Activated CD4-positive, alpha-beta T cell treated with anti-CD3 and anti-CD28 coated beads, Interleukin-2, amount 10 ng/mL, durations not matched to agents 7 days and 5 days (primary cell): ENCODE results near the gene NANS. TPM values are rescaled to one million over a fixed set of nuclear protein-coding genes. Genes with fewer than 3 reads are reported as not detected.
"Not testable (repeated sequence)": the region's sequence is repeated elsewhere in the genome, so short reads cannot be mapped to it uniquely, and the experiment has no call there.

Experiments
- CTCF ChIA-PET: fragments of 350-600 bp; sonication (Branson Sonifier 250); formaldehyde crosslinking; loops from one replicate; lab custom pipeline; 2021; ENCODE audit warnings: antibody characterized with exemption; lab: Charles Lee
- POLR2A ChIA-PET: fragments of 350-600 bp; sonication (Branson Sonifier 250); formaldehyde crosslinking; loops from one replicate; lab custom pipeline; 2021; ENCODE audit warnings: antibody characterized with exemption; lab: Charles Lee
- DNase-seq: peaks from one replicate; pipeline ENCODE4 v3.0.0-alpha.2; 2020
- H3K27ac Mint-ChIP-seq: one replicate; pipeline ENCODE4 v1.8.0; 2021; ENCODE audit warnings: mild to moderate bottlenecking, moderate library complexity, mixed read lengths
- H3K27me3 Mint-ChIP-seq: one replicate; pipeline ENCODE4 v1.8.0; 2021; ENCODE audit warnings: mixed read lengths
- H3K36me3 Mint-ChIP-seq: one replicate; pipeline ENCODE4 v1.8.0; 2021; ENCODE audit warnings: low read depth, mixed read lengths
- H3K4me1 Mint-ChIP-seq: one replicate; pipeline ENCODE4 v1.8.0; 2021; ENCODE audit warnings: mixed read lengths
- H3K4me3 Mint-ChIP-seq: one replicate; pipeline ENCODE4 v1.8.0; 2021; ENCODE audit warnings: mild to moderate bottlenecking, moderate library complexity, mixed read lengths
- H3K9me3 Mint-ChIP-seq: one replicate; pipeline ENCODE4 v1.8.0; 2021; ENCODE audit warnings: mixed read lengths
- total RNA-seq, 2 experiments: library from RNA; stranded (reverse); gene quantifications; one replicate each; pipeline ENCODE4 v1.2.3, GENCODE V29; 2021

The NANS gene, protein sequence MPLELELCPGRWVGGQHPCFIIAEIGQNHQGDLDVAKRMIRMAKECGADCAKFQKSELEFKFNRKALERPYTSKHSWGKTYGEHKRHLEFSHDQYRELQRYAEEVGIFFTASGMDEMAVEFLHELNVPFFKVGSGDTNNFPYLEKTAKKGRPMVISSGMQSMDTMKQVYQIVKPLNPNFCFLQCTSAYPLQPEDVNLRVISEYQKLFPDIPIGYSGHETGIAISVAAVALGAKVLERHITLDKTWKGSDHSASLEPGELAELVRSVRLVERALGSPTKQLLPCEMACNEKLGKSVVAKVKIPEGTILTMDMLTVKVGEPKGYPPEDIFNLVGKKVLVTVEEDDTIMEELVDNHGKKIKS
- total RNA-seq: 10 to 100 TPM; 37.2 to 38.3 TPM

DNA sequence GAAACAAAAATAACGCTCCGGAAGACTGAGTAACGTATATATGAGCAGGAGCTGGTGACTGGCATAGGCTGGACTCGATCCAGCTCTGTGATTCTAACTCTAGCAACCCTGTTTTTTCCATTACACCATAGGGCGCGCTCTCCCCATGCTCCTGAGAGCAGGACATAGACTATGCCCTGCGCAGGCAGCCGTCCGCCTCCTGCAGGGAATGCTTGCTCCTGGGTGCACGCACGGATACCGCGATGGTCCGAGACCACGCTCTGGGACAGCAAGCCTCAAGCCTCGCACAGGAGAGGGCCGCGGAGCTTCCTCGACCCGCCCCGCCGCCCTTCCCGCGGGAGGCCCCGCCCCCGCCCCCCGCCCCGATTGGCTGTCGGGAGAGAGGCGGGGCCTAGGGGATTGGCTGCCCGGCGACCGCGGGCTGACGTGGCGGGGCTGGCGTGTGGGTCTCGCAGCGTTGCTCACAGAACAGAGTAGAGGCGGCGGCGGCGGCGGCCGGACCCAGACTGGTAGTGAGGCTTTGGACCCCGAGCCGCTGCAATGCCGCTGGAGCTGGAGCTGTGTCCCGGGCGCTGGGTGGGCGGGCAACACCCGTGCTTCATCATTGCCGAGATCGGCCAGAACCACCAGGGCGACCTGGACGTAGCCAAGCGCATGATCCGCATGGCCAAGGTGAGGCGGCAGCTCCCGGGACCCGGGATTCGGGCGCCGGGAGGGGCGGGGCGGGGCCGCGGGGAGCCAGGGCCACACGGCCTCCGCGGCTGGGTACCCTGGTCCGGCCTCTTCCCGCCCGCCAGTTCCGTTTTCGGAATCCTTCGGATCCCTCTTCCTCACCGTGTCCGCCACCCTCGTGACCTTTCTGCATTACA, at the start of gene NANS:
NANS (plus strand) TSS at position 464 of the 869 bp plus-strand sequence; CDS start at position 541, 77 bp downstream.
- H3K27me3 Mint-ChIP-seq: no peaks in the 10 kb centered on the region
- H3K36me3 Mint-ChIP-seq: peaks cover 18% of the 10 kb centered on the region
- peaks cover 35% of the 10 kb centered on the region for H3K4me1 Mint-ChIP-seq
- CTCF ChIA-PET: interaction anchor here (1.0 to 3.6 kb wide), 5 partner anchors 12 to 134 kb away, joined by 3 to 16 read pairs (median 3); partner anchors contain the start of genes TRIM14 and TRMO
- POLR2A ChIA-PET: interaction anchor here (0.5 kb wide), 1 partner anchor 43 kb away, joined by 5 read pairs; no protein-coding TSS in a partner anchor
- no peaks in the 10 kb centered on the region for H3K9me3 Mint-ChIP-seq
- peak within 1 kb of the TSS; percentile 93 for H3K4me3 Mint-ChIP-seq
- peak; percentile 94 for DNase-seq
- peak within 1 kb of the TSS; percentile 96 for H3K27ac Mint-ChIP-seq

DNA sequence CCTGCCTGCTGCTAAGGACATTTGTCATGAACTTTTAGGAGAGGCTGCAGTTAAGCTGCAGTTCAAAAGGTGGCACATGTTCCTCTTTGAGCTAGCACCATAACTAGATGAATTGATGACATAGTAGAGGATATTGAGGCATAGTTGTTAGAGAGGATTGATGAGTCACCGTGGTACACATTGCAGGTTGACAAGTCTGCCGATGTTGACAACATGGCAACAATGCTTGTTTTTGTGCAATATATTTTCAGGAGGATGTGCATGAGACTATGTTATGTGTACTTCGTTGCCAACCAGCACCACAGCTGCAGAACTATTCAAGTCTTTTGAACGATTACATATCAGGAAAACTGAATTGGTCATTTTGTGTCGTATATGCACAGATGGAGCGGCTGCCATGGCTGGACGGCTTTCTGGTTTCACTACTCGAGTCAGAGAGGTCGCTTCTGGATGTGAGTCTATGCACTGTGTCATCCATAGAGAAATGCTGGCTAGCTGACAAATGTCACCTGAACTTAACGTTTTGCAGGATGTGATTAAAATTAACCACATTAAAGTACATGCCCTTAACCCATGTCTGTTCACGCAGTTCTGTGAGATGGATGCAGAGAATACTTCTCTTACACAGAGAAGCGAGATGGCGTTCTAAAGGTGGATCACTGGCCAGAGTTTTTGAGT, 49.1 kb upstream of the NANS start:
- POLR2A ChIA-PET: no interaction called here

DNA sequence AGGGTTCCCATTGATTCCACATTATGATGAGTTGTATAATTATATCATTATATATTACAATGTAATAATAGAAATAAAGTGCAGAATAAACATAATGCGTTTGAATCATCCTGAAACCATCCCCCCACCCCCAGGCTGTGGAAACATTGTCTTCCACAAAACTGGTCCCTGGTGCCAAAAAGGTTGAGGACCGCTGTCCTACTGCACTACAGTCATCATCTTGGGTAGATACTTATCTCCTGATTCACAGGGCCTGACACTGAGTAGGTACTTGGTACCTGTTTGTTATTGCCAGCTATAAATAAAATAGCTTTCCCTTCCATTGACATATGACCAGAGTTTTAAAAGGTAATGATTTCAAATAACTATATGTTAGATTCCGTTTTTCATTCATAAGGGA, 47.8 kb upstream of the NANS start:
- H3K9me3 Mint-ChIP-seq: no peaks in the 10 kb centered on the region
- H3K4me3 Mint-ChIP-seq: no peak overlapping the region
- peaks cover 43% of the 10 kb centered on the region for H3K4me1 Mint-ChIP-seq
- H3K27me3 Mint-ChIP-seq: no peaks in the 10 kb centered on the region
- no peak overlapping the region for H3K27ac Mint-ChIP-seq
- CTCF ChIA-PET: interaction anchor here (0.9 kb wide), 1 partner anchor 26 kb away, joined by 3 read pairs; the partner anchor contains the start of gene ANP32B
- POLR2A ChIA-PET: no interaction called here
- no peak for DNase-seq
- peaks cover 84% of the 10 kb centered on the region for H3K36me3 Mint-ChIP-seq

More for the DNA sequence above, 49.1 kb upstream of the NANS start:
- no peak for DNase-seq
- Mint-ChIP-seq H3K9me3 (no peaks in the 10 kb centered on the region), H3K36me3 (peaks cover 81% of the 10 kb centered on the region), H3K4me3 (no peak overlapping the region), H3K4me1 (peaks cover 45% of the 10 kb centered on the region), H3K27ac (peak overlapping the region; percentile 66), H3K27me3 (no peaks in the 10 kb centered on the region)
- CTCF ChIA-PET: interaction anchor here (0.6 to 2.0 kb wide), 8 partner anchors 10 to 105 kb away, joined by 3 to 10 read pairs (median 3); partner anchors contain the start of gene ANP32B

DNA sequence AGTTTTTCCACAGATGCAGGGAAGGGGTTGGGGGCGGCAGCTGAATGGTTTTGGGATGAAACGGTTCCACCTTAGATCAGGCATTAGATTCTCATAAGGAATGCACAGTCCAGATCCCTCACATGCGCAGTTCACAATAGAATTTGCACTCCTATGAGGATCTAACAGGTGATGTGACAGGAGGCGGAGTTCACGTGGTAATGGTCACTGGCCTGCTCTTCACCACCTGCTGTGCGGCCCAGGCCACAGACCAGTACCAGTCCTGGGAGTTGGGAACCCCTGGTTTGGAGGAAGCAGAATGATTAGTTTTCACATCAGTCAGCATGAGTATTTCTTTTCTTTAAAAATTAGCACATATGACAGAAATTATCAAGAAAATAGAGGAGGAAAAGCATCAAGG, 47.1 kb upstream of the NANS start:
- Mint-ChIP-seq H3K27me3 (no peaks in the 10 kb centered on the region), H3K9me3 (no peaks in the 10 kb centered on the region), H3K36me3 (peaks cover 79% of the 10 kb centered on the region), H3K4me1 (peaks cover 38% of the 10 kb centered on the region), H3K4me3 (no peak overlapping the region), H3K27ac (no peak overlapping the region)
- ChIA-PET CTCF (interaction anchor here (0.9 kb wide), 1 partner anchor 26 kb away, joined by 3 read pairs; the partner anchor contains the start of gene ANP32B), POLR2A (no interaction called here)
- DNase-seq: no peak

DNA sequence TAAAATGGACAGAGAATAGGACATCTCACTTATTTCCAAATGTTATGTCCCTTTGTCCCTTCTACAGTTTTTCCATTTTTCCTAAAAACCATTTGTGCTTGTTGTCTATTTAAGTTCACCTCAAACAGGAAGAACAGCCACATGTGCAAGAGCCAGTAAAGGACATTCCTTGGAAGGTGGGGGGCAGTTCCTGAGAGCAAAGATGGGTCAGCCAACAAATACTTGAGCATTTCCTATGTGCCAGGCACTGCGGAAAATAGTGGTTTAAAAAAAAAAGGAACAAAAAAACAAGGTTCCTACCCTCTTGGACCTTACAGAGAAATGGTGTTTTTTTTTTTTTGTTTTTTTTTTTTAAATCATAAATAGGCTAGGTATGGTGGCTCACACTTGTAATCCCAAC, 46.6 kb upstream of the NANS start:
- Mint-ChIP-seq H3K4me3 (no peak overlapping the region), H3K9me3 (no peaks in the 10 kb centered on the region), H3K36me3 (peaks cover 79% of the 10 kb centered on the region), H3K27me3 (no peaks in the 10 kb centered on the region), H3K4me1 (peaks cover 34% of the 10 kb centered on the region), H3K27ac (no peak overlapping the region)
- CTCF ChIA-PET: no interaction called here
- POLR2A ChIA-PET: no interaction called here
- DNase-seq: no peak

DNA sequence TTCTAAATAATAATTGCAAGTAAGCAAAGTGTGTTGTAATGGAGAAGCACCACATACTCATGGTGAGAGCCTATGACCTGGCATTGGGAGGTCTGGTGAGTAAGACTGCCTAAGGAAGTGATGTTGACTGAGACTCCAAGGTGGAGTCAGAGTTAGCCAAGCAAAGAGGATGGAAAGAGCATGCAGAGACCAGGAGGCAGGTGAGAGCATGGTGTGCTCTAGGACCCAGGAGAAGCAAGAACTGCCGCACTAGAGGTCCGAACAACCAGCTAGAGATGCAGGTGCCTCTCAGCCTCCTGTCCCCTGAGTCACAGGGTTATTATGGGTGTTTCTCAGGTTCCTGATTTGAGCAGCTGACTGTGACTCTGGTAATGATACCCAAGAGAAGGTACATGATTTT, 46.1 kb upstream of the NANS start:
- CTCF ChIA-PET: interaction anchor here (0.6 kb wide), 1 partner anchor 87 kb away, joined by 4 read pairs; no protein-coding TSS in a partner anchor
- no peak for DNase-seq
- no peak overlapping the region for H3K4me3 Mint-ChIP-seq
- H3K9me3 Mint-ChIP-seq: no peaks in the 10 kb centered on the region
- H3K27me3 Mint-ChIP-seq: no peaks in the 10 kb centered on the region
- POLR2A ChIA-PET: no interaction called here
- H3K27ac Mint-ChIP-seq: peak overlapping the region; percentile 60
- H3K4me1 Mint-ChIP-seq: peaks cover 34% of the 10 kb centered on the region
- H3K36me3 Mint-ChIP-seq: peaks cover 81% of the 10 kb centered on the region

DNA sequence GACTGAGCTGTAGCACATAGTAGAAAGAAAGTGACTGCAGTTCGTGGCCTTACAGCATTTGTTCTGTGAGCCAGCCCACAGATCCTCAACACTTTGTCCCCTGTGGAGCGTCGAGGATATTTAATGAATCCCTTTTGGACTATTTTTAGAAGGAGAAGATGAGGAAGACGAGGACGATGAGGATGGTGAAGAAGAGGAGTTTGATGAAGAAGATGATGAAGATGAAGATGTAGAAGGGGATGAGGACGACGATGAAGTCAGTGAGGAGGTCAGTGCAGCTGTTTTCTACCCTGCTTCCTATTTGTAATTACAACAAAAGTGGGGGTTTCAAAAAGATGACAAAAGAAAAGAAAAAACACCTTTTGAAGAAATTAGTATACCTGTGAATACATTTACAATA, 45.4 kb upstream of the NANS start:
- H3K4me1 Mint-ChIP-seq: peaks cover 29% of the 10 kb centered on the region
- no peaks in the 10 kb centered on the region for H3K9me3 Mint-ChIP-seq
- H3K4me3 Mint-ChIP-seq: no peak overlapping the region
- ChIA-PET CTCF (no interaction called here), POLR2A (no interaction called here)
- DNase-seq: no peak
- H3K27me3 Mint-ChIP-seq: no peaks in the 10 kb centered on the region
- peak overlapping the region; percentile 0 for H3K27ac Mint-ChIP-seq
- peaks cover 78% of the 10 kb centered on the region for H3K36me3 Mint-ChIP-seq

DNA sequence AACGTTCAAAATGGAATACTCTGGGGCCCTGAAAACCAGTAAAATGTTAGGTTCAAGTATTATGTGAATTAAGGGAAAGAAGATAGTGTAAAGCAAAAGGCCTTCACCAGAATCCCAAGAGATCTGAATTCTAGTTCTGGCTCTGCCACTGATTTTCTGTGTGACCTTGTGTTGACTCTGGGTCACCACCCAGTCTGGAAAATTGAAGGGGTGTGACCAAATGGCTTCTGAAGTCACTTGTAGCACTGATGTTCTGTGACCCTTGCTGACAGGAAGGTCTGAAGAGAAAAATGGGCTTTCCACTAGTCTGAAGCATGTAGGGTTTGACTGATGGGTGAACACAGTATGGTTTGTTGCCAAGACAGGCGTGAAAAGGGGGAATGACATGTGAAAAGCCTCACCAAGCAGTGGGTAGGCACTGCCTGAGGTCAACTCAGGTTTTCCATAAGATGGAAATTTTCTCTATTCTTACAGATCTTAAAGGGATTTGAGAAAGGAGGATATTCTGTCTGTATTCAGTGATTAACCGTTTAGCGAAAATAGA, 40.3 kb upstream of the NANS start:
- H3K4me1 Mint-ChIP-seq: peaks cover 1% of the 10 kb centered on the region

DNA sequence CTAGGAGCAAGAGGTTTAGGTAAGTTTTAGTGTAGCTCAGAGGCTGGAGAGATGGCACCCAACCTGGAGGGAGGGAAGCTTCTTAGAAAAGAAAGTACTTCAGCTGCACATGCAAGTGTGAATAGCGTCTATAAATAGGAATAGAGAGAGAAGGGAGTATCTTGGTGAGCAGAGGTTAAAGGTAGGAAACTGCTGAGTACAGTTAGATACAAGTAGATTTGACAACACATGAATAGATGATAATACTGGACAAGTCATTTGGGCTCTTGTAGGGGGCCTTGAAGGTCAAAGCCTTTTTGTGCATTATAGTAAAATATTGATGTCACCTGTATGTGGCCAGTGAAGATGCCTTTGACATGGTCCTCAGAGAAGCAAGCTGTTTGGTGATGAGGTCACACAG, 39.2 kb upstream of the NANS start:
- Mint-ChIP-seq H3K9me3 (no peaks in the 10 kb centered on the region), H3K27ac (no peak overlapping the region), H3K4me1 (peaks cover 1% of the 10 kb centered on the region), H3K36me3 (peaks cover 64% of the 10 kb centered on the region), H3K27me3 (no peaks in the 10 kb centered on the region), H3K4me3 (no peak overlapping the region)
- ChIA-PET POLR2A (no interaction called here), CTCF (interaction anchor here (2.1 kb wide), 1 partner anchor 17 kb away, joined by 5 read pairs; no protein-coding TSS in a partner anchor)
- DNase-seq: no peak

More for the DNA sequence above, 40.3 kb upstream of the NANS start:
- no peaks in the 10 kb centered on the region for H3K9me3 Mint-ChIP-seq
- no peak overlapping the region for H3K4me3 Mint-ChIP-seq
- H3K27me3 Mint-ChIP-seq: no peaks in the 10 kb centered on the region
- DNase-seq: no peak
- no peak overlapping the region for H3K27ac Mint-ChIP-seq
- ChIA-PET CTCF (interaction anchor here (2.1 kb wide), 1 partner anchor 19 kb away, joined by 5 read pairs; no protein-coding TSS in a partner anchor), POLR2A (no interaction called here)
- H3K36me3 Mint-ChIP-seq: peaks cover 73% of the 10 kb centered on the region

DNA sequence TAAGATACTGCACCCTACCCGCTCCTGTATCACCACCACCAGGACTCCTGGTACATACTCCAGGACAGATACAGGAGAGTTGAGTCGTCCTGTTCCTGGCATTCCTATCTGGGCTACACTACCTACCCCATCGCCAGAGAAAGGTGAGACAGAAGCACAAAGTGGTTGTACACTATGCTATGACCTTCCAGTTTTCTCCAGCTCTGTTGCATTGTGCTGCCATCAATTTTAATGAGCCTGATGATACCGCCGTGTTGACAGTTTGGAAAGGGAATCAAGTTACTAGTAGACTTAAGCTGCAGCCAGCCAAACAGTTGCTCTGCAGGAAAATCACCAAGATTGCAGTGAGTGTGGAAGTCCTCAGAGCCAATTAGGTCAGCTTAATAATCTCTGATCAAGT, 38.2 kb upstream of the NANS start:
- POLR2A ChIA-PET: no interaction called here

DNA sequence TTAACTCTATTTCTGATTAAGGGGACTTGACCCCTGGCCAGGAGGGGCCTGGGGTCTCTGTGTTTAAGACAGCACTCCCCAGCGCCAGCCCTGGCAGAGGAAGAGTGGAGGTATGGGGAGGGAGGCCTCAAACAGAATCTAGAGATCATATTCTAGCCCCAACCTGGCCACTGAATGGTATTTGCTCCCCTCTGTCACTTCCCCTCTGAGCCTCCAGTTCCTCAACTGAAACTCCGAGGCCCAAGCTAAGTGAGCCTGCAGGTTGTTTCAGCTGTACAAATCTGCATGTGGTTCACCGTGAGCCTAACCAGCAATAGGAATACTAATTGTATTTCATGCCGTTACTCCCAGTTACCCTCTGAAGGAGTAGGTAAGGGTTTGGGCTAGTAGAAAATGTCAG, 37.4 kb upstream of the NANS start:
- Mint-ChIP-seq H3K36me3 (peaks cover 56% of the 10 kb centered on the region), H3K4me3 (no peak overlapping the region), H3K27ac (no peak overlapping the region), H3K27me3 (no peaks in the 10 kb centered on the region), H3K9me3 (no peaks in the 10 kb centered on the region), H3K4me1 (peaks cover 1% of the 10 kb centered on the region)
- ChIA-PET CTCF (interaction anchor here (1.2 to 2.5 kb wide), 3 partner anchors 13 to 79 kb away, joined by 3 to 7 read pairs (median 3); no protein-coding TSS in a partner anchor), POLR2A (no interaction called here)
- DNase-seq: no peak

More for the DNA sequence above, 38.2 kb upstream of the NANS start:
- Mint-ChIP-seq H3K27me3 (no peaks in the 10 kb centered on the region), H3K4me3 (no peak overlapping the region), H3K36me3 (peaks cover 58% of the 10 kb centered on the region), H3K27ac (no peak overlapping the region), H3K4me1 (peaks cover 1% of the 10 kb centered on the region), H3K9me3 (no peaks in the 10 kb centered on the region)
- CTCF ChIA-PET: interaction anchor here (2.1 to 2.5 kb wide), 2 partner anchors 12 to 16 kb away, joined by 5 to 7 read pairs; no protein-coding TSS in a partner anchor
- DNase-seq: no peak

DNA sequence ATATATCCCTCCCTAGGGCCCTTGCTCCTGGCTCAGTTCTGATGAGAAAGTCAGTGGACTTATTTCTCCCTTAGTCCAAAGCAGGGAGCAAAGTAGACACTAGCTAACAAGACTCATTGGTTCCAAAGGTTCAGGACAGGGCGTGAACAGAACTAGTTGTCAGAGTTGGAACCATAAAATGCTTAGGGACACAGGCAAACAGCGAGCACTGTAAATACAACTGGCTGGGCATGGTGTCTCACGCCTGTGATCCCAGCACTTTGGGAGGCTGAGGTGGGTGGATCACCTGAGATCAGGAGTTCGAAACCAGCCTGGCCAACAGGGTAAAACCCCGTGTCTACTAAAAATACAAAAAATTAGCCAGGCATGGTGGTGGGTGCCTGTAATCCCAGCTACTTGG, 36.7 kb upstream of the NANS start:
- H3K9me3 Mint-ChIP-seq, H3K27ac Mint-ChIP-seq, DNase-seq, H3K4me3 Mint-ChIP-seq, POLR2A ChIA-PET, H3K4me1 Mint-ChIP-seq, H3K27me3 Mint-ChIP-seq: not testable (repeated sequence)
- peaks cover 51% of the 10 kb centered on the region for H3K36me3 Mint-ChIP-seq
- CTCF ChIA-PET: interaction anchor here (0.5 to 2.5 kb wide), 4 partner anchors 14 to 78 kb away, joined by 3 to 7 read pairs (median 4); no protein-coding TSS in a partner anchor
